GM21367 (cell line): Measurements from ENCODE around the gene E4F1.

Experiments used
- ATAC-seq: cut with Tn5 transposase; IDR thresholded peaks from one replicate; pipeline ENCODE4 v1.9.1; 2021; ENCODE audit not compliant: unreplicated experiment

Gene E4F1

GRCh38 chr16:2223221-2223941 lies at the start of gene E4F1:
Gene E4F1, plus strand, starts transcription at chr16:2223591. Its CDS starts 23 bp downstream, at chr16:2223614.
- peak; percentile 79 for ATAC-seq

GRCh38 chr16:2173916-2174315 lies 49.5 kb upstream of the E4F1 start:
- no peak for ATAC-seq

GRCh38 chr16:2174396-2175131 lies 48.8 kb upstream of the E4F1 start:
- ATAC-seq, result no peak

GRCh38 chr16:2175454-2175853 lies 47.9 kb upstream of the E4F1 start:
- ATAC-seq, result no peak

GRCh38 chr16:2176047-2176446 lies 47.3 kb upstream of the E4F1 start:
- no peak for ATAC-seq

- no peak for ATAC-seq
These were observed 46.3 kb upstream of the E4F1 start for GRCh38 chr16:2177101-2177500.

GRCh38 chr16:2177561-2177960 lies 45.8 kb upstream of the E4F1 start:
- ATAC-seq, result no peak

GRCh38 chr16:2178321-2179106 lies 44.9 kb upstream of the E4F1 start:
- ATAC-seq, result no peak

GRCh38 chr16:2179107-2179501 lies 44.3 kb upstream of the E4F1 start:
- ATAC-seq, result no peak

GRCh38 chr16:2179576-2179975 lies 43.8 kb upstream of the E4F1 start:
- ATAC-seq, result no peak

GRCh38 chr16:2180461-2180860 lies 42.9 kb upstream of the E4F1 start:
- no peak for ATAC-seq

GRCh38 chr16:2180962-2181923 lies 42.1 kb upstream of the E4F1 start:
- ATAC-seq, result no peak

- no peak for ATAC-seq
These were observed 41.4 kb upstream of the E4F1 start for GRCh38 chr16:2181952-2182351.

- no peak for ATAC-seq
These were observed 39.7 kb upstream of the E4F1 start for GRCh38 chr16:2183671-2184070.

- ATAC-seq, result no peak
These were observed 39.0 kb upstream of the E4F1 start for GRCh38 chr16:2184346-2184745.

GRCh38 chr16:2184962-2185361 lies 38.4 kb upstream of the E4F1 start:
- ATAC-seq, result no peak

GRCh38 chr16:2186064-2186463 lies 37.3 kb upstream of the E4F1 start:
- ATAC-seq, result no peak

GRCh38 chr16:2186505-2186904 lies 36.9 kb upstream of the E4F1 start:
- ATAC-seq, result no peak

GRCh38 chr16:2187212-2187611 lies 36.2 kb upstream of the E4F1 start:
- ATAC-seq, result no peak

- no peak for ATAC-seq
These were observed 35.0 kb upstream of the E4F1 start for GRCh38 chr16:2188395-2188794.
